GM23338 (cell line): ENCODE data around the gene KIF1A. TPM values are rescaled to one million over a fixed set of nuclear protein-coding genes. Genes with fewer than 3 reads are reported as not detected.

Source experiments
- ATAC-seq: fragments of 200-7000 bp; cut with Tn5 transposase; 3 replicates; pipeline ENCODE4 v1.9.1; 2020
- DNase-seq: peaks from one replicate; pipeline ENCODE4 v3.0.0-alpha.2; 2015; ENCODE audit warnings: low spot score
- H2AFZ ChIP-seq: fragments of 200-600 bp; sonication (generic); 2 replicates; pipeline ENCODE4 v1.8.0; 2016; ENCODE audit warnings: antibody characterized with exemption, mild to moderate bottlenecking, moderate library complexity
- H3F3A ChIP-seq: fragments of 200-600 bp; sonication (generic); replicated peaks from 2 replicates; pipeline ENCODE4 v1.8.0; 2017; ENCODE audit warnings: antibody characterized with exemption, mixed run types, low read depth
- H3K27ac ChIP-seq: fragments of 200-600 bp; sonication (generic); 2 replicates; pipeline ENCODE4 v1.6.1; 2016; ENCODE audit warnings: low read depth
- H3K27me3 ChIP-seq: fragments of 200-600 bp; sonication (generic); 2 replicates; pipeline ENCODE4 v1.8.0; 2016; ENCODE audit warnings: mild to moderate bottlenecking, mixed run types, moderate library complexity; ENCODE audit not compliant: insufficient read depth
- H3K36me3 ChIP-seq: fragments of 200-600 bp; sonication (generic); 2 replicates; pipeline ENCODE4 v1.8.0; 2016; ENCODE audit warnings: mild to moderate bottlenecking; ENCODE audit not compliant: insufficient read depth
- H3K4me1 ChIP-seq: fragments of 200-600 bp; sonication (generic); 2 replicates; pipeline ENCODE4 v1.8.0; 2016; ENCODE audit warnings: mild to moderate bottlenecking, moderate library complexity; ENCODE audit not compliant: insufficient read depth
- H3K4me2 ChIP-seq: fragments of 200-600 bp; sonication (generic); 2 replicates; pipeline ENCODE4 v1.7.1; 2017; ENCODE audit warnings: mixed run types
- H3K4me3 ChIP-seq: fragments of 200-600 bp; sonication (generic); 2 replicates; pipeline ENCODE4 v1.6.1; 2016; ENCODE audit warnings: mixed run types
- H3K79me2 ChIP-seq: fragments of 200-600 bp; sonication (generic); replicated peaks from 2 replicates; pipeline ENCODE4 v1.8.0; 2017; ENCODE audit warnings: mild to moderate bottlenecking; ENCODE audit not compliant: insufficient read depth
- H3K9me2 ChIP-seq: fragments of 200-600 bp; sonication (generic); 2 replicates; pipeline ENCODE4 v1.8.0; 2017; ENCODE audit not compliant: insufficient read depth
- H4K20me1 ChIP-seq: fragments of 200-600 bp; sonication (generic); replicated peaks from 2 replicates; pipeline ENCODE4 v1.8.0; 2017; ENCODE audit warnings: mild to moderate bottlenecking; ENCODE audit not compliant: insufficient read depth
- H3K27ac Mint-ChIP-seq: 2 replicates; pipeline ENCODE4 v1.8.0; 2020; ENCODE audit warnings: inconsistent platforms, mild to moderate bottlenecking, moderate library complexity, mixed read lengths
- H3K27me3 Mint-ChIP-seq: 3 replicates; pipeline ENCODE4 v1.8.0; 2022; ENCODE audit warnings: low read depth, mild to moderate bottlenecking, moderate library complexity, mixed read lengths, inconsistent platforms; ENCODE audit not compliant: insufficient read depth, poor library complexity
- H3K36me3 Mint-ChIP-seq: 3 replicates; pipeline ENCODE4 v1.8.0; 2021; ENCODE audit warnings: low read depth, mild to moderate bottlenecking, inconsistent platforms, moderate library complexity, mixed read lengths
- H3K4me1 Mint-ChIP-seq: 3 replicates; pipeline ENCODE4 v1.8.0; 2020; ENCODE audit warnings: mild to moderate bottlenecking, inconsistent platforms, mixed read lengths
- H3K4me3 Mint-ChIP-seq: 3 replicates; pipeline ENCODE4 v1.8.0; 2021; ENCODE audit warnings: moderate library complexity, mild to moderate bottlenecking, inconsistent platforms, mixed read lengths
- H3K9me3 Mint-ChIP-seq: 3 replicates; pipeline ENCODE4 v1.8.0; 2020; ENCODE audit warnings: moderate library complexity, mild to moderate bottlenecking, inconsistent platforms, mixed read lengths
- CTCF ChIP-seq, 2 experiments: fragments of 200-600 bp in 1 of 2; sonication (generic) in 1 of 2; conservative IDR thresholded peaks; 2 replicates each; pipeline versions ENCODE4 v1.5.1 to v1.6.1; 2016 to 2017; ENCODE audit warnings: antibody characterized with exemption in 2 of 2, low read depth in 2 of 2, mild to moderate bottlenecking in 2 of 2, moderate library complexity in 1 of 2
- ETS1 ChIP-seq: IDR thresholded peaks from 2 replicates; pipeline ENCODE4 v1.6.1; 2016; ENCODE audit warnings: antibody characterized with exemption
- EZH2 ChIP-seq: fragments of 200-600 bp; sonication (generic); IDR thresholded peaks from one replicate; pipeline ENCODE4 v1.8.0; 2017; ENCODE audit warnings: antibody characterized with exemption, mild to moderate bottlenecking, low read depth; ENCODE audit not compliant: unreplicated experiment
- JUNB ChIP-seq: IDR thresholded peaks from one replicate; pipeline ENCODE4 v1.6.1; 2016; ENCODE audit warnings: antibody characterized with exemption; ENCODE audit not compliant: unreplicated experiment
- NANOG ChIP-seq: IDR thresholded peaks from 2 replicates; pipeline ENCODE4 v1.6.1; 2016; ENCODE audit warnings: antibody characterized with exemption, borderline replicate concordance
- REST ChIP-seq: IDR thresholded peaks from one replicate; pipeline ENCODE4 v1.6.1; 2018; ENCODE audit warnings: antibody characterized with exemption; ENCODE audit not compliant: unreplicated experiment
- STAT1 ChIP-seq: IDR thresholded peaks from one replicate; pipeline ENCODE4 v1.6.1; 2016; ENCODE audit warnings: antibody characterized with exemption; ENCODE audit not compliant: unreplicated experiment
- ZNF331 ChIP-seq: fragments of 250-450 bp; sonication (Bioruptor Pico); IDR thresholded peaks from 2 replicates; pipeline ENCODE4 v1.5.0; 2020; ENCODE audit warnings: low read depth, mild to moderate bottlenecking, moderate library complexity
- ZNF462 ChIP-seq: fragments of 250-450 bp; sonication (Bioruptor Pico); IDR thresholded peaks from 2 replicates; pipeline ENCODE4 v1.5.0; 2020; ENCODE audit warnings: mild to moderate bottlenecking, moderate library complexity
- polyA plus RNA-seq: library from polyadenylated mRNA; unstranded; fragments of >200 nt; fragmentation: Nextera tagmentation; extraction: Ambion mirVana; gene quantifications from 2 replicates; pipeline ENCODE4 v1.2.1, GENCODE V29; 2016
- total RNA-seq: library from RNA; depleted of rRNA; stranded (reverse); fragments of >200 nt; shearing (Covaris generic); gene quantifications from 2 replicates; pipeline ENCODE4 v1.2.3, GENCODE V29; 2014

Gene KIF1A
- total and polyA plus RNA-seq, 2 experiments from 2014 or later: 169 to 214 TPM

GRCh38 chr2:240722376-240722775 lies 97.6 kb downstream of the KIF1A start (continued):
- TF ChIP-seq ETS1: no peak

- no peaks in the 10 kb centered on the region; the same call in 2 of the 3 replicates for H3K4me1 Mint-ChIP-seq
- TF ChIP-seq ZNF331 (no peak), CTCF (conservative IDR thresholded peaks at IDR 0.05; ENCODE audit: low read depth in 2 of 2) (no peak), REST (no peak), STAT1 (no peak), EZH2 (no peak), JUNB (no peak), NANOG (no peak), ZNF462 (no peak)
- peaks cover 27% of the 10 kb centered on the region for H3K27me3 Mint-ChIP-seq
- no peaks in the 10 kb centered on the region for H3K27me3 ChIP-seq
- peaks cover 4% of the 10 kb centered on the region; the same call in 1 of the 3 replicates for H3K9me3 Mint-ChIP-seq
- DNase-seq (no peak), ATAC-seq (no peak)
- H3K36me3 ChIP-seq: peaks cover 12% of the 10 kb centered on the region; the same call in 1 of the 2 replicates
- no peaks in the 10 kb centered on the region; the same call in 1 of the 2 replicates for H4K20me1 ChIP-seq
- no peak overlapping the region for H3K27ac Mint-ChIP-seq
- H3K79me2 ChIP-seq: no peaks in the 10 kb centered on the region
- H3K36me3 Mint-ChIP-seq: peaks cover 51% of the 10 kb centered on the region
- no peak overlapping the region for H2AFZ ChIP-seq
- no peak overlapping the region for H3K4me2 ChIP-seq
- no peaks in the 10 kb centered on the region for H3K9me2 ChIP-seq
- H3K27ac ChIP-seq: no peak overlapping the region
- H3K4me1 ChIP-seq: no peaks in the 10 kb centered on the region
- H3F3A ChIP-seq: no peaks in the 10 kb centered on the region
- no peak overlapping the region for H3K4me3 ChIP-seq
- no peak overlapping the region for H3K4me3 Mint-ChIP-seq
Measured at GRCh38 chr2:240721596-240722180, 98.3 kb downstream of the KIF1A start.
